ENCODE data around the gene PARVB.

DNA sequence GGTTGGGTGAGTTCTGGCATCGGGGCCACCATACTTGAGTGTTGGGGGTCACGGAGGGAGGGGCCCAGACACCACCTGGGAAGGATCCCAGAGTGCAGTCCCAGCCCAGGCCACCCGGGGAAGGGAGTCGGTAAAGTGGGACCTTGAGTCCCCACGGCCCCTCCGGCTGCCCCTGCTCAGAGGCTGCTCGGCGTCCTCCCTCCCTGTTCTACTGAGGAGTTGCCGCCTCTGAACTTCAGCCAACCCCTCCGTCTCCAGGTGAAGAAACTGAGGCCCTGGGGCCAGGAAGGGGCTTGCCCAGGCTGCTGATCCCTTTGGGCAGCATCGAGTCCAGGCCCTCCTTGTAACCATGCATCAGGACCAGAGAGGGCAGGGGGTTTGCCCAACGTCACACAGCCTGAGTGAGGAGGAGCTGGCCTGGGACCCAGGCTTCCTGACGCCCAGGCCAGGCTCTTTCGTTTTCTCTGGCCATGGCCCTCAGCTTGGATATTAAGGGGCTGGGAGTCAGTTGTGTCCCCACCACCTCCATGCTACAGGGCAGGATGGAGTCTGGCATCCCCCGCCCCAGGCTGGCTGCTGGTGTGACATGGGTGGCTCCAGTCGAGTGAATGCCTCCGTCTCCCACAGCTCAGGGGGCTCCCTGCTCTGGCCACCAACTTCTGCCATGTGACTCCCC, 157.9 kb downstream of the PARVB start:
- TF ChIP-seq GATA2 (CRISPR knock-in tag; IDR thresholded peaks at IDR 0.05) (no peak), TAF7 (tag; IDR thresholded peaks at IDR 0.05) (no peak), MECOM (CRISPR knock-in tag; IDR thresholded peaks at IDR 0.05) (no peak), RBBP5 (IDR thresholded peaks at IDR 0.05; ENCODE audit: borderline replicate concordance, insufficient read depth, low read length, poor library complexity, severe bottlenecking) (no peak), RFX5 (IDR thresholded peaks at IDR 0.05; ENCODE audit: low read depth, low read length) (no peak)
- TF ChIP-seq, protein P1, sequence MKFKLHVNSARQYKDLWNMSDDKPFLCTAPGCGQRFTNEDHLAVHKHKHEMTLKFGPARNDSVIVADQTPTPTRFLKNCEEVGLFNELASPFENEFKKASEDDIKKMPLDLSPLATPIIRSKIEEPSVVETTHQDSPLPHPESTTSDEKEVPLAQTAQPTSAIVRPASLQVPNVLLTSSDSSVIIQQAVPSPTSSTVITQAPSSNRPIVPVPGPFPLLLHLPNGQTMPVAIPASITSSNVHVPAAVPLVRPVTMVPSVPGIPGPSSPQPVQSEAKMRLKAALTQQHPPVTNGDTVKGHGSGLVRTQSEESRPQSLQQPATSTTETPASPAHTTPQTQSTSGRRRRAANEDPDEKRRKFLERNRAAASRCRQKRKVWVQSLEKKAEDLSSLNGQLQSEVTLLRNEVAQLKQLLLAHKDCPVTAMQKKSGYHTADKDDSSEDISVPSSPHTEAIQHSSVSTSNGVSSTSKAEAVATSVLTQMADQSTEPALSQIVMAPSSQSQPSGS (CRISPR knock-in tag; IDR thresholded peaks at IDR 0.05), result no peak
- TF ChIP-seq, protein P2, sequence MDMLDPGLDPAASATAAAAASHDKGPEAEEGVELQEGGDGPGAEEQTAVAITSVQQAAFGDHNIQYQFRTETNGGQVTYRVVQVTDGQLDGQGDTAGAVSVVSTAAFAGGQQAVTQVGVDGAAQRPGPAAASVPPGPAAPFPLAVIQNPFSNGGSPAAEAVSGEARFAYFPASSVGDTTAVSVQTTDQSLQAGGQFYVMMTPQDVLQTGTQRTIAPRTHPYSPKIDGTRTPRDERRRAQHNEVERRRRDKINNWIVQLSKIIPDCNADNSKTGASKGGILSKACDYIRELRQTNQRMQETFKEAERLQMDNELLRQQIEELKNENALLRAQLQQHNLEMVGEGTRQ (CRISPR knock-in tag; IDR thresholded peaks at IDR 0.05), result no peak
- TF ChIP-seq, protein P3, sequence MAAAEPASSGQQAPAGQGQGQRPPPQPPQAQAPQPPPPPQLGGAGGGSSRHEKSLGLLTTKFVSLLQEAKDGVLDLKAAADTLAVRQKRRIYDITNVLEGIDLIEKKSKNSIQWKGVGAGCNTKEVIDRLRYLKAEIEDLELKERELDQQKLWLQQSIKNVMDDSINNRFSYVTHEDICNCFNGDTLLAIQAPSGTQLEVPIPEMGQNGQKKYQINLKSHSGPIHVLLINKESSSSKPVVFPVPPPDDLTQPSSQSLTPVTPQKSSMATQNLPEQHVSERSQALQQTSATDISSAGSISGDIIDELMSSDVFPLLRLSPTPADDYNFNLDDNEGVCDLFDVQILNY (CRISPR knock-in tag; IDR thresholded peaks at IDR 0.05), result no peak
- TF ChIP-seq, protein P4, sequence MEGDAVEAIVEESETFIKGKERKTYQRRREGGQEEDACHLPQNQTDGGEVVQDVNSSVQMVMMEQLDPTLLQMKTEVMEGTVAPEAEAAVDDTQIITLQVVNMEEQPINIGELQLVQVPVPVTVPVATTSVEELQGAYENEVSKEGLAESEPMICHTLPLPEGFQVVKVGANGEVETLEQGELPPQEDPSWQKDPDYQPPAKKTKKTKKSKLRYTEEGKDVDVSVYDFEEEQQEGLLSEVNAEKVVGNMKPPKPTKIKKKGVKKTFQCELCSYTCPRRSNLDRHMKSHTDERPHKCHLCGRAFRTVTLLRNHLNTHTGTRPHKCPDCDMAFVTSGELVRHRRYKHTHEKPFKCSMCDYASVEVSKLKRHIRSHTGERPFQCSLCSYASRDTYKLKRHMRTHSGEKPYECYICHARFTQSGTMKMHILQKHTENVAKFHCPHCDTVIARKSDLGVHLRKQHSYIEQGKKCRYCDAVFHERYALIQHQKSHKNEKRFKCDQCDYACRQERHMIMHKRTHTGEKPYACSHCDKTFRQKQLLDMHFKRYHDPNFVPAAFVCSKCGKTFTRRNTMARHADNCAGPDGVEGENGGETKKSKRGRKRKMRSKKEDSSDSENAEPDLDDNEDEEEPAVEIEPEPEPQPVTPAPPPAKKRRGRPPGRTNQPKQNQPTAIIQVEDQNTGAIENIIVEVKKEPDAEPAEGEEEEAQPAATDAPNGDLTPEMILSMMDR (IDR thresholded peaks at IDR 0.05 in 2 of 3, conservative IDR thresholded peaks at IDR 0.05 in 1 of 3; ENCODE audit: insufficient read depth in 2 of 3, low read depth in 1 of 3, low read length in 3 of 3), result no peak
